ENCODE results near the gene INPP5F. TPM values are rescaled to one million over a fixed set of nuclear protein-coding genes. Genes with fewer than 3 reads are reported as not detected.

INPP5F gene
- total and polyA plus RNA-seq, 2 experiments from 2014 or later, result 41.4 to 86.0 TPM

GRCh38 chr10:119782981-119783664, 57.3 kb downstream of the INPP5F start:
- Histone ChIP-seq H3K4me1 (ENCODE audit: insufficient read depth) (peaks cover 22% of the 10 kb centered on the region), H3K27me3 (ENCODE audit: insufficient read depth) (no peaks in the 10 kb centered on the region)
- no peak for TF ChIP-seq STAT1 (IDR thresholded peaks at IDR 0.05; ENCODE audit: unreplicated experiment)
- TF ChIP-seq ZNF331 (CRISPR knock-in tag; IDR thresholded peaks at IDR 0.05; ENCODE audit: low read depth), result no peak
- no peak for TF ChIP-seq ETS1 (IDR thresholded peaks at IDR 0.05)
- TF ChIP-seq EZH2 (IDR thresholded peaks at IDR 0.05; ENCODE audit: low read depth, unreplicated experiment), result no peak
- TF ChIP-seq POLR2AphosphoS5 (IDR thresholded peaks at IDR 0.05; ENCODE audit: low read depth), result no peak
- no peak for TF ChIP-seq CREB1 (CRISPR knock-in tag; IDR thresholded peaks at IDR 0.05; ENCODE audit: low read depth)
- no peak for TF ChIP-seq EZH2phosphoT487 (IDR thresholded peaks at IDR 0.05; ENCODE audit: unreplicated experiment)
- TF ChIP-seq REST (IDR thresholded peaks at IDR 0.05; ENCODE audit: unreplicated experiment), result no peak
- TF ChIP-seq ZNF462 (CRISPR knock-in tag; IDR thresholded peaks at IDR 0.05), result no peak
- TF ChIP-seq JUNB (IDR thresholded peaks at IDR 0.05; ENCODE audit: unreplicated experiment), result no peak
- TF ChIP-seq CTCF (conservative IDR thresholded peaks at IDR 0.05; ENCODE audit: low read depth in 2 of 2), result no peak
- TF ChIP-seq ZNF114 (CRISPR knock-in tag; IDR thresholded peaks at IDR 0.05), result no peak
- TF ChIP-seq NANOG (IDR thresholded peaks at IDR 0.05; ENCODE audit: borderline replicate concordance), result no peak

More at GRCh38 chr10:119782981-119783664, 57.3 kb downstream of the INPP5F start:
- Histone ChIP-seq H3K4me2 (no peak overlapping the region), H3K36me3 (ENCODE audit: insufficient read depth) (no peaks in the 10 kb centered on the region), H4K20me1 (replicated peaks; ENCODE audit: insufficient read depth) (no peaks in the 10 kb centered on the region), H3K4me3 (no peak overlapping the region), H2AFZ (no peak overlapping the region), H3K27ac (ENCODE audit: low read depth) (no peak overlapping the region), H3K79me2 (replicated peaks; ENCODE audit: insufficient read depth) (no peaks in the 10 kb centered on the region), H3K9me2 (ENCODE audit: insufficient read depth) (no peaks in the 10 kb centered on the region), H3F3A (replicated peaks; ENCODE audit: low read depth) (no peaks in the 10 kb centered on the region; the same call in 1 of the 2 replicates)
- peaks cover 10% of the 10 kb centered on the region for H3K27me3 Mint-ChIP-seq (ENCODE audit: insufficient read depth, low read depth, poor library complexity)
- H3K4me3 Mint-ChIP-seq, result no peak overlapping the region
- no peak for ATAC-seq
- peaks cover 37% of the 10 kb centered on the region for H3K4me1 Mint-ChIP-seq
- no peaks in the 10 kb centered on the region for H3K36me3 Mint-ChIP-seq (ENCODE audit: low read depth)
- H3K27ac Mint-ChIP-seq, result no peak overlapping the region
- H3K9me3 Mint-ChIP-seq, result no peaks in the 10 kb centered on the region
- DNase-seq (ENCODE audit: low spot score), result no peak
